Trophoblast cell (in vitro differentiated cells and primary cell): ENCODE data around the gene AKAP13.

Experiments used
- DNase-seq, 2 donors: peaks; one replicate each; pipeline ENCODE4 v3.0.0-alpha.2; 2016
- H2AFZ ChIP-seq: 2 replicates; pipeline ENCODE4 v1.6.1; 2013; ENCODE audit warnings: low read length, moderate library complexity, mild to moderate bottlenecking; ENCODE audit not compliant: insufficient read depth, poor library complexity
- H2AK5ac ChIP-seq: 2 replicates; pipeline ENCODE4 v1.6.1; 2013; ENCODE audit warnings: mild to moderate bottlenecking, low read length
- H2BK120ac ChIP-seq: 2 replicates; pipeline ENCODE4 v1.6.1; 2013; ENCODE audit warnings: low read length, mild to moderate bottlenecking, moderate library complexity; ENCODE audit not compliant: insufficient read depth, poor library complexity
- H2BK12ac ChIP-seq: 2 replicates; pipeline ENCODE4 v1.6.1; 2013; ENCODE audit warnings: mild to moderate bottlenecking, low read length, moderate library complexity
- H2BK5ac ChIP-seq: 2 replicates; pipeline ENCODE4 v1.6.1; 2013; ENCODE audit warnings: low read length, low read depth, moderate library complexity, mild to moderate bottlenecking; ENCODE audit not compliant: poor library complexity
- H3K14ac ChIP-seq: 2 replicates; pipeline ENCODE4 v1.6.1; 2013; ENCODE audit warnings: mild to moderate bottlenecking, low read length
- H3K18ac ChIP-seq: 2 replicates; pipeline ENCODE4 v1.6.1; 2013; ENCODE audit warnings: mild to moderate bottlenecking, low read length
- H3K23ac ChIP-seq: 2 replicates; pipeline ENCODE4 v1.6.1; 2013; ENCODE audit warnings: low read length
- H3K27ac ChIP-seq: 2 replicates; pipeline ENCODE4 v1.5.1; 2013; ENCODE audit warnings: low read depth, mild to moderate bottlenecking, inconsistent platforms, low read length, moderate library complexity
- H3K27me3 ChIP-seq: 2 replicates; pipeline ENCODE4 v1.6.1; 2013; ENCODE audit warnings: inconsistent platforms, mild to moderate bottlenecking, low read length, moderate library complexity; ENCODE audit not compliant: insufficient read depth
- H3K36me3 ChIP-seq, 2 experiments: 1 replicate in 1 of 2; 2 replicates in 1 of 2; pipeline ENCODE4 v1.6.1; 2013; ENCODE audit warnings: low read length in 2 of 2, mild to moderate bottlenecking in 2 of 2, moderate library complexity in 1 of 2; ENCODE audit not compliant: insufficient read depth in 2 of 2, control insufficient read depth in 1 of 2
- H3K4ac ChIP-seq: 2 replicates; pipeline ENCODE4 v1.6.1; 2013; ENCODE audit warnings: low read depth, mild to moderate bottlenecking, low read length, moderate library complexity
- H3K4me1 ChIP-seq, 2 experiments: 1 replicate in 1 of 2; 2 replicates in 1 of 2; pipeline ENCODE4 v1.6.1; 2013; ENCODE audit warnings: low read length in 2 of 2, mild to moderate bottlenecking in 2 of 2, moderate library complexity in 1 of 2; ENCODE audit not compliant: insufficient read depth in 2 of 2, control insufficient read depth in 1 of 2
- H3K4me2 ChIP-seq: 2 replicates; pipeline ENCODE4 v1.6.1; 2013; ENCODE audit warnings: inconsistent platforms, mild to moderate bottlenecking, low read length, moderate library complexity
- H3K4me3 ChIP-seq: 2 replicates; pipeline ENCODE4 v1.5.1; 2013; ENCODE audit warnings: mild to moderate bottlenecking, low read depth, low read length, inconsistent platforms
- H3K79me1 ChIP-seq: one replicate; pipeline ENCODE4 v1.6.1; 2013; ENCODE audit warnings: low read length
- H3K79me2 ChIP-seq: 2 replicates; pipeline ENCODE4 v1.6.1; 2013; ENCODE audit warnings: low read length, mild to moderate bottlenecking; ENCODE audit not compliant: control insufficient read depth, insufficient read depth, poor library complexity
- H3K9ac ChIP-seq: 2 replicates; pipeline ENCODE4 v1.6.1; 2013; ENCODE audit warnings: mild to moderate bottlenecking, low read length
- H3K9me3 ChIP-seq: 2 replicates; pipeline ENCODE4 v1.6.1; 2013; ENCODE audit warnings: low read depth, mild to moderate bottlenecking, control low read depth, inconsistent platforms, low read length; ENCODE audit not compliant: insufficient read depth
- H4K12ac ChIP-seq: 2 replicates; pipeline ENCODE4 v1.6.1; 2013; ENCODE audit warnings: low read depth, mild to moderate bottlenecking, low read length, moderate library complexity
- H4K8ac ChIP-seq: 2 replicates; pipeline ENCODE4 v1.6.1; 2013; ENCODE audit warnings: low read depth, mild to moderate bottlenecking, low read length, moderate library complexity
- H4K91ac ChIP-seq: one replicate; pipeline ENCODE4 v1.6.1; 2013; ENCODE audit warnings: low read depth, mild to moderate bottlenecking, low read length, moderate library complexity
- WGBS: extraction: QIAGEN DNeasy Blood & Tissue Kit; methylation state at CpG from one replicate; pipeline ENCODE4 v1.1.7; 2013; ENCODE audit warnings: missing lambda C conversion rate; ENCODE audit not compliant: insufficient read length, insufficient coverage; ENCODE audit errors: extremely low coverage; 5-methylcytosine and 5-hydroxymethylcytosine counted together

Gene AKAP13

GRCh38 chr15:85563731-85564130, 183.3 kb downstream of the AKAP13 start:
- no peak for DNase-seq

GRCh38 chr15:85564686-85565085, 184.3 kb downstream of the AKAP13 start:
- no peak overlapping the region for H3K23ac ChIP-seq
- H3K79me1 ChIP-seq: no peaks in the 10 kb centered on the region
- H3K9me3 ChIP-seq: no peaks in the 10 kb centered on the region
- no peak overlapping the region for H3K4me2 ChIP-seq
- H3K4me1 ChIP-seq: no peaks in the 10 kb centered on the region
- no peak overlapping the region for H2AFZ ChIP-seq
- no peak overlapping the region for H3K14ac ChIP-seq
- H3K36me3 ChIP-seq: peaks cover 0 to 2% of the 10 kb centered on the region in 2 experiments
- no CpG with 5 or more reads among the region's 2 CpGs for WGBS
- H3K79me2 ChIP-seq: no peaks in the 10 kb centered on the region
- H3K4ac ChIP-seq: no peak overlapping the region
- no peak for DNase-seq
- no peak overlapping the region for H3K27ac ChIP-seq
- no peak overlapping the region for H3K9ac ChIP-seq
- H3K4me3 ChIP-seq: no peak overlapping the region
- no peak overlapping the region for H2BK12ac ChIP-seq
- H4K12ac ChIP-seq: no peak overlapping the region
- no peak overlapping the region for H4K8ac ChIP-seq
- H2AK5ac ChIP-seq: no peak overlapping the region
- H3K18ac ChIP-seq: no peak overlapping the region
- no peak overlapping the region for H2BK120ac ChIP-seq
- no peaks in the 10 kb centered on the region for H3K27me3 ChIP-seq
- no peak overlapping the region for H2BK5ac ChIP-seq
- no peak overlapping the region for H4K91ac ChIP-seq

More at GRCh38 chr15:85563731-85564130, 183.3 kb downstream of the AKAP13 start:
- WGBS: no CpG with 5 or more reads among the region's 1 CpG
- no peaks in the 10 kb centered on the region for H3K4me1 ChIP-seq
- no peak overlapping the region for H2AFZ ChIP-seq
- no peak overlapping the region for H3K4ac ChIP-seq
- no peak overlapping the region for H3K27ac ChIP-seq
- H2AK5ac ChIP-seq: no peak overlapping the region
- peaks cover 0 to 5% of the 10 kb centered on the region in 2 experiments for H3K36me3 ChIP-seq
- H3K79me2 ChIP-seq: no peaks in the 10 kb centered on the region
- H3K9ac ChIP-seq: no peak overlapping the region
- H2BK12ac ChIP-seq: no peak overlapping the region
- no peak overlapping the region for H3K18ac ChIP-seq
- H3K9me3 ChIP-seq: no peaks in the 10 kb centered on the region
- no peak overlapping the region for H3K4me2 ChIP-seq
- no peak overlapping the region for H3K23ac ChIP-seq
- H4K91ac ChIP-seq: no peak overlapping the region
- H3K4me3 ChIP-seq: no peak overlapping the region
- H3K14ac ChIP-seq: no peak overlapping the region
- H2BK120ac ChIP-seq: no peak overlapping the region
- no peak overlapping the region for H2BK5ac ChIP-seq
- H3K27me3 ChIP-seq: no peaks in the 10 kb centered on the region
- no peaks in the 10 kb centered on the region for H3K79me1 ChIP-seq
- no peak overlapping the region for H4K12ac ChIP-seq
- no peak overlapping the region for H4K8ac ChIP-seq

GRCh38 chr15:85568261-85568808, 187.9 kb downstream of the AKAP13 start:
- H3K4ac ChIP-seq: no peak overlapping the region
- DNase-seq: no peak
- H3K27me3 ChIP-seq: no peaks in the 10 kb centered on the region
- WGBS: no CpG with 5 or more reads among the region's 7 CpGs
- H2AK5ac ChIP-seq: no peak overlapping the region
- H3K18ac ChIP-seq: peak overlapping the region; percentile 46
- no peak overlapping the region for H4K8ac ChIP-seq
- H3K27ac ChIP-seq: no peak overlapping the region
- H3K79me1 ChIP-seq: no peaks in the 10 kb centered on the region
- H4K91ac ChIP-seq: no peak overlapping the region
- H2AFZ ChIP-seq: no peak overlapping the region
- no peak overlapping the region for H3K23ac ChIP-seq
- H3K79me2 ChIP-seq: no peaks in the 10 kb centered on the region
- H3K4me2 ChIP-seq: no peak overlapping the region
- H3K4me3 ChIP-seq: no peak overlapping the region
- no peak overlapping the region for H2BK120ac ChIP-seq
- no peaks in the 10 kb centered on the region for H3K36me3 ChIP-seq
- H2BK12ac ChIP-seq: no peak overlapping the region
- H3K4me1 ChIP-seq: peaks cover 4% of the 10 kb centered on the region in 2 experiments
- no peaks in the 10 kb centered on the region for H3K9me3 ChIP-seq
- no peak overlapping the region for H3K9ac ChIP-seq
- no peak overlapping the region for H2BK5ac ChIP-seq
- no peak overlapping the region for H4K12ac ChIP-seq
- H3K14ac ChIP-seq: no peak overlapping the region

- H3K4me2 ChIP-seq: no peak overlapping the region
- no peak overlapping the region for H2BK120ac ChIP-seq
- no peak overlapping the region for H3K9ac ChIP-seq
- no peak overlapping the region for H3K23ac ChIP-seq
- H4K91ac ChIP-seq: no peak overlapping the region
- no peaks in the 10 kb centered on the region for H3K36me3 ChIP-seq
- H2AK5ac ChIP-seq: no peak overlapping the region
- no peak overlapping the region for H3K4me3 ChIP-seq
- no peak overlapping the region for H3K14ac ChIP-seq
- H2BK5ac ChIP-seq: no peak overlapping the region
- no peaks in the 10 kb centered on the region for H3K79me2 ChIP-seq
- H4K12ac ChIP-seq: no peak overlapping the region
- no peak for DNase-seq
- H4K8ac ChIP-seq: no peak overlapping the region
- no peak overlapping the region for H3K27ac ChIP-seq
- H3K27me3 ChIP-seq: no peaks in the 10 kb centered on the region
- H3K4ac ChIP-seq: no peak overlapping the region
- no peak overlapping the region for H2AFZ ChIP-seq
- H2BK12ac ChIP-seq: no peak overlapping the region
- H3K18ac ChIP-seq: no peak overlapping the region
- H3K4me1 ChIP-seq: peaks cover 4% of the 10 kb centered on the region in 2 experiments
- no CpG with 5 or more reads among the region's 8 CpGs for WGBS
- H3K9me3 ChIP-seq: no peaks in the 10 kb centered on the region
- no peaks in the 10 kb centered on the region for H3K79me1 ChIP-seq
Observed at GRCh38 chr15:85570336-85570735, 189.9 kb downstream of the AKAP13 start.
